NT2/D1 (cell line): Measurements from ENCODE around the gene HOXC6.

Source experiments
- DNase-seq: peaks from one replicate; pipeline ENCODE4 v3.0.0-alpha.2; 2011; ENCODE audit warnings: low read depth, low spot score
- H3K27me3 ChIP-seq: 2 replicates; pipeline ENCODE4 v1.6.0; 2011; ENCODE audit warnings: mild to moderate bottlenecking; ENCODE audit not compliant: insufficient read length, insufficient read depth
- H3K36me3 ChIP-seq: 2 replicates; pipeline ENCODE4 v1.6.1; 2011; ENCODE audit warnings: mild to moderate bottlenecking, low read length, mixed read lengths; ENCODE audit not compliant: insufficient read depth, insufficient read length
- H3K4me1 ChIP-seq: 2 replicates; pipeline ENCODE4 v1.5.1; 2011; ENCODE audit not compliant: insufficient read depth, insufficient read length
- H3K4me3 ChIP-seq: 2 replicates; pipeline ENCODE4 v1.5.1; 2011; ENCODE audit warnings: low read depth; ENCODE audit not compliant: insufficient read length
- H3K9ac ChIP-seq: 2 replicates; pipeline ENCODE4 v1.6.0; 2011; ENCODE audit warnings: low read depth; ENCODE audit not compliant: insufficient read length
- H3K9me3 ChIP-seq: 2 replicates; pipeline ENCODE4 v1.5.1; 2011; ENCODE audit warnings: mild to moderate bottlenecking, low read length; ENCODE audit not compliant: insufficient read depth
- SUZ12 ChIP-seq: IDR thresholded peaks from 2 replicates; pipeline ENCODE4 v1.6.1; 2011; ENCODE audit not compliant: insufficient read length, insufficient read depth; ENCODE audit errors: extremely low read depth
- YY1 ChIP-seq: IDR thresholded peaks from 2 replicates; pipeline ENCODE4 v1.6.1; 2011; ENCODE audit not compliant: insufficient read length, insufficient read depth
- ZNF274 ChIP-seq: IDR thresholded peaks from 2 replicates; pipeline ENCODE4 v1.6.1; 2011; ENCODE audit warnings: mild to moderate bottlenecking, low read depth, low read length

Gene HOXC6

GRCh38 chr12:53996240-53997203 lies 31.7 kb upstream of the HOXC6 start:
- no peak for TF ChIP-seq YY1
- no peak for TF ChIP-seq ZNF274
- peak; percentile 87 for TF ChIP-seq SUZ12

GRCh38 chr12:53997204-53998109 lies 30.8 kb upstream of the HOXC6 start:
- H3K9me3 ChIP-seq = no peaks in the 10 kb centered on the region
- H3K27me3 ChIP-seq = peaks cover 100% of the 10 kb centered on the region
- no peak for DNase-seq
- H3K9ac ChIP-seq = no peak overlapping the region
- no peak overlapping the region for H3K4me3 ChIP-seq
- H3K36me3 ChIP-seq = no peaks in the 10 kb centered on the region
- no peak for TF ChIP-seq ZNF274
- TF ChIP-seq YY1 = no peak
- peak; percentile 97 for TF ChIP-seq SUZ12
- peaks cover 27% of the 10 kb centered on the region for H3K4me1 ChIP-seq

More at GRCh38 chr12:53996240-53997203, 31.7 kb upstream of the HOXC6 start:
- H3K9ac ChIP-seq = peak overlapping the region; percentile 18
- no peak for DNase-seq
- peaks cover 27% of the 10 kb centered on the region for H3K4me1 ChIP-seq
- no peaks in the 10 kb centered on the region for H3K36me3 ChIP-seq
- H3K9me3 ChIP-seq = no peaks in the 10 kb centered on the region
- no peak overlapping the region for H3K4me3 ChIP-seq
- peaks cover 100% of the 10 kb centered on the region for H3K27me3 ChIP-seq

- peaks cover 100% of the 10 kb centered on the region for H3K27me3 ChIP-seq
- DNase-seq = no peak
- H3K4me3 ChIP-seq = no peak overlapping the region
- no peaks in the 10 kb centered on the region for H3K36me3 ChIP-seq
- no peak for TF ChIP-seq ZNF274
- no peak for TF ChIP-seq SUZ12
- no peak for TF ChIP-seq YY1
- H3K9ac ChIP-seq = no peak overlapping the region
- H3K4me1 ChIP-seq = peaks cover 27% of the 10 kb centered on the region
- no peaks in the 10 kb centered on the region for H3K9me3 ChIP-seq
Observed at GRCh38 chr12:53998110-53998899, 29.9 kb upstream of the HOXC6 start.

- no peaks in the 10 kb centered on the region for H3K9me3 ChIP-seq
- no peak overlapping the region for H3K9ac ChIP-seq
- H3K36me3 ChIP-seq = no peaks in the 10 kb centered on the region
- no peak for TF ChIP-seq ZNF274
- TF ChIP-seq YY1 = no peak
- TF ChIP-seq SUZ12 = no peak
- H3K4me3 ChIP-seq = no peak overlapping the region
- peaks cover 27% of the 10 kb centered on the region for H3K4me1 ChIP-seq
- peaks cover 100% of the 10 kb centered on the region for H3K27me3 ChIP-seq
- no peak for DNase-seq
Observed at GRCh38 chr12:53998900-53999236, 29.4 kb upstream of the HOXC6 start.

GRCh38 chr12:53999559-54000115 lies 28.6 kb upstream of the HOXC6 start:
- DNase-seq = no peak
- TF ChIP-seq ZNF274 (no peak), SUZ12 (no peak), YY1 (no peak)
- Histone ChIP-seq H3K9ac (no peak overlapping the region), H3K36me3 (no peaks in the 10 kb centered on the region), H3K4me3 (peak overlapping the region; percentile 42), H3K27me3 (peaks cover 100% of the 10 kb centered on the region), H3K9me3 (no peaks in the 10 kb centered on the region), H3K4me1 (peaks cover 24% of the 10 kb centered on the region)
